Measurements from ENCODE around the gene NDUFC2. TPM values are rescaled to one million over a fixed set of nuclear protein-coding genes. Genes with fewer than 3 reads are reported as not detected.

NDUFC2 gene
- total RNA-seq, 4 donors from 2014 or later, result 87.8 to 113 (median 96.6) TPM

DNA sequence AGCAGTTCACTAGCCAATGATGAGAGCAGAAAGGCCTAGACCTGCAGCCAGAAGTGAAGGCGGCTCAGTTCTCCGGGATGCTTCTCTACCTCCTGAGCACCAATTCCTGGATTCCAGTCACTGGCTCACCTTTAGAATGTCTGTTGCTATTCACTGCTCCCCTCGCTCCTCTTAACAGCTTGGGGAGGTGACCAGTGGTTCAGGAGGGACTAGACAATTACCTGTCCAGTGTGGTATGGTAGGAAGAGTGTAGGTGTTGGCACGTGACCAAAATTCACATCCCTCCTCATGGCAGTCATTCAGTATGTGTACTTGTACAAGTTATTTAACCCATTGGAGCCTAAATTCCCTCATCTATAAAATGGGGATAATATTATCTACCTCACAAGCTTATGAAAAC, 12.0 kb downstream of the NDUFC2 start:
- TF ChIP-seq, protein P1, sequence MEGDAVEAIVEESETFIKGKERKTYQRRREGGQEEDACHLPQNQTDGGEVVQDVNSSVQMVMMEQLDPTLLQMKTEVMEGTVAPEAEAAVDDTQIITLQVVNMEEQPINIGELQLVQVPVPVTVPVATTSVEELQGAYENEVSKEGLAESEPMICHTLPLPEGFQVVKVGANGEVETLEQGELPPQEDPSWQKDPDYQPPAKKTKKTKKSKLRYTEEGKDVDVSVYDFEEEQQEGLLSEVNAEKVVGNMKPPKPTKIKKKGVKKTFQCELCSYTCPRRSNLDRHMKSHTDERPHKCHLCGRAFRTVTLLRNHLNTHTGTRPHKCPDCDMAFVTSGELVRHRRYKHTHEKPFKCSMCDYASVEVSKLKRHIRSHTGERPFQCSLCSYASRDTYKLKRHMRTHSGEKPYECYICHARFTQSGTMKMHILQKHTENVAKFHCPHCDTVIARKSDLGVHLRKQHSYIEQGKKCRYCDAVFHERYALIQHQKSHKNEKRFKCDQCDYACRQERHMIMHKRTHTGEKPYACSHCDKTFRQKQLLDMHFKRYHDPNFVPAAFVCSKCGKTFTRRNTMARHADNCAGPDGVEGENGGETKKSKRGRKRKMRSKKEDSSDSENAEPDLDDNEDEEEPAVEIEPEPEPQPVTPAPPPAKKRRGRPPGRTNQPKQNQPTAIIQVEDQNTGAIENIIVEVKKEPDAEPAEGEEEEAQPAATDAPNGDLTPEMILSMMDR (IDR thresholded peaks at IDR 0.05; ENCODE audit: low read depth), result no peak

DNA sequence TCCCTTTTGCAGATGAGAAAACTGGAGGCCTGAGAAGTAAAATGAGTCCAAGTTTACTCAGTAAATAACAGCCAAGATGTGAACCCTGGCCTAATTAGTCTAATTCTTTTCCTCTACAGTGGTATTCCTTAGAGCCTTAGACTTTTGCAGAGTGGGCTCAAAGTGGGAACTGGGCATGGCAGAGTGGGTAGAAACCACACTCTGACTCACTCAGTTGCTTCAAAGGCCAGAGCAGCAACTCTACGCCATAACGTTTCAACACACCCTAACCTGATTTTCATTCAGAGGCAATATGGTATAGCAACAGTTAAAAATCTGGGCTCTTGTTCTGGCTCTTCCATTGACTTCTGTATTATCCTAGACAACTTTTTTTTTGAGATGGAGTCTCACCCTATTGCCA, 13.2 kb downstream of the NDUFC2 start:
- TF ChIP-seq, protein P1 (IDR thresholded peaks at IDR 0.05; ENCODE audit: low read depth), result no peak

DNA sequence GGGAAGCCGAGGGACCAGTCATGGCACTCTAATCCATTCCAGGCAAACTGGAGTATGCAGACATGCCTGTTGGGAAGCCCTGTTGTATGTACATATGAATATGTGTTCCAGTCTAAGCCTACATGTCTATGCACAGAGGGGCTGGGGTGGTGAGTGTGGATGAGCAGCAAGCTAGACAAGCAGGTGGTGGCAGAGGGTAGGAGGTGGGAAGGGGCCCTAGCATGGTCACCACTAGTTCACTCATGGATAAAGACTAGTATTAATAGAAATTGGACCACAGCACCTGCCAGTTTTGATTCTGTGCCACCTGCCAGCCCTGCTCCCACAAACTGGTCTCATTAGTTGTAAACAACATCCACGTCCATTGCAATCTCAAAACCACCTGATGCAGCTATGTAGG, 14.5 kb downstream of the NDUFC2 start:
- TF ChIP-seq, protein P1 (IDR thresholded peaks at IDR 0.05; ENCODE audit: low read depth), result no peak

DNA sequence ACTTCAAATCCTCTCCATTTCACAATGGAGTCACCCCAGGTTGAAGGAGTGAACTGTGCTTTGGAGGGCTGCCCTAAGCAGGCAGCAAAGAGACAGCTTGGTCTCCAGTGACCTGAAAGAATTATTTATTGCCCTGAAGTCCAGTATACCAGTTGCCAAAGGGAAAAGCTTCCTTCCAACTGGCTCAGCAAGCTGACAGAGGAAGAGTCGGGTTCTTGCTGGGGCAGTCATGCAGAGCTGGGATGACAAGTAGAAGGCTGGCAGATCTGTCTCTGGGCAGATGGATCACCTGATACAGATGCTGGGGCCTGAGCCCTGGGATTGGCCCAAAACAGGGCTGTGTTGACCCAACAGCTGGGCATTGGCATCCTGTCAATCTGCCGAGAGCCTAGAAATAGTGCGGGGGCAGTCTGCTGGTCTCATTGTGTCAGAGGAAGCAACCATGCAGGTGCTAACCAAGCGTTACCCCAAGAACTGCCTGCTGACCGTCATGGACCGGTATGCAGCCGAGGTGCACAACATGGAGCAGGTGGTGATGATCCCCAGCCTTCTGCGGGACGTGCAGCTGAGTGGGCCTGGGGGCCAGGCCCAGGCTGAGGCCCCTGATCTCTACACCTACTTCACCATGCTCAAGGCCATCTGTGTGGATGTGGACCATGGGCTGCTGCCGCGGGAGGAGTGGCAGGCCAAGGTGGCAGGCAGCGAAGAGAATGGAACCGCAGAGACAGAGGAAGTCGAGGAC, 16.1 kb downstream of the NDUFC2 start, which contains the start of gene THRSP:
TSS of gene THRSP (plus strand) at position 422 of the 742 bp plus-strand sequence. CDS start at position 443, 21 bp downstream.
- TF ChIP-seq, protein P1 (IDR thresholded peaks at IDR 0.05; ENCODE audit: low read depth), result no peak

DNA sequence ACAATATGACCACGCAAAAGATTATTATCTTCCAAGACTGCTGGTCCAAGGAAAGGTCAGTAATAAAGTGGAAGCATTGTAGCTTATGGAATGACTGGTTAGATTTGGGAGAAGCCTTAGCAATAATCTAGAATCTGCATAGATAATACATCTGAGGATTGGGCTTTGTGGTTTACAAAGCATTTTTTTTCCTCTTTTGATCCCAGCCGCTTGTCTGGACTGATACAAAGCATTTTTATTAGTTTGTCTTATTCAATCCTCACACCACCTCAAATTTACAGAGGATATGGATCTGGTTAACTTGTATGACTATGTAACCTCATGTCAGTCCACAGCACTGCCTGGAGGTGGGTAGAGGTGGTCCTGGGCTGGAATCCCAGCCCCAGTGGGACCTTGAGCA, 17.0 kb downstream of the NDUFC2 start:
- TF ChIP-seq, protein P1 (IDR thresholded peaks at IDR 0.05; ENCODE audit: low read depth), result no peak

DNA sequence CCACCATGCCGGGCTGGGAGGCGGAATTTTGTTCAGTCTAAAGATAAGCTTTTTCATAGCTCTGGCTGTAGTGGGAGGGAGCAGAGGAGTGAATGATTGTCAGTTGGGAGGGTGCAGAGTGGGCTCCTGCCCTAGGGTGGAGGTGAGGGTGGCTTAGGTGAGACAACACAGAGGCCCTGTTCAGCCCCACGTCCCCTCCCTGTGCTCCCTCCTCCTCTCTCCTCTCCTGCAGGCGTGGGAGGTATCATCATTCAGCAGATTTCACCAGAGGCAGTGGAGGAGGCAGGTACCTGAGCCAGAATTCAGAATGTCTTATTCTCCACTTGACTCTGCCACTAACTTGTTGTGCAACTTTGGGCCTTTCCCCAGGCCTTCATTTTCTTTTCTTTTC, 17.7 kb downstream of the NDUFC2 start:
- TF ChIP-seq, protein P1 (IDR thresholded peaks at IDR 0.05; ENCODE audit: low read depth), result no peak

DNA sequence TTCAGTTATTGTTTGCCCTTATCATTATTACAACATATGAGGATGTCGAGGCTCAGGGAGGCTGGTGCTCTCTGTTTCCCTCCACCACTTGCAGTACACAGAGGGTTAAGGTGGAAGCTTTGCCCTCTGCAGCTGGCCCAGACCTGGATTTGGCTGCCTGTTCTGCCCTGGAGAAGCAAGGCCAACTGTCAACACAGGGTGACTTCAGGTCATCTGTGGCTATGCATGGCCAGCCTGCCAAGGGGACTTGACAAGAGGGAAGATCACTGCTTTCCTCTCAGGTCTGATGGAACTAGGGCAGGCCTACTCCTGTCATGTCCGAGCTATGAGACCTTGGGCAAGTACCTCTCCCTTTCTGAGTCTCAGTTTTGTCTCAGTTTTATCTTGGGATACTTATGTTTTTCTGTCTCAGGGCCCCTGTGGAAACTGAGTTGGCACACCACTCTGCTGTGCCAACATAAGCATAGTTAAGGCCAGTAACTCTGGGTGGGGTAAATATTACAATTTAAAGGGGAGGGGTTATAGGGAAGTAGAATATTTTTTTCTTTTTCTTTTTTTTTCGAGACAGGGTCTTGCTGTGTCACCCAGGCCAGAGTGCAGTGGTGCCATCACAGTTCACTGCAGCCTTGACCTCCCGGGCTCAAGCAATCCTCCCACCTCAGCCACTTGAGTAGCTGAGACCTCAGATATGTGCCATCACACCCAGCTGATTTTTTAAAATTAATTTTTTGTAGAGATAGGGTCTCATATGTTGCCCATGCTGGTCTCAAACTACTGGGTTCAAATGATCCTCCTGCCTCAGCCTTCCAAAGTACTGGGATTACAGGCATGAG, 18.4 kb downstream of the NDUFC2 start:
- TF ChIP-seq, protein P1 (IDR thresholded peaks at IDR 0.05; ENCODE audit: low read depth), result no peak
